Measurements from ENCODE around the gene RGS5. TPM values are rescaled to one million over a fixed set of nuclear protein-coding genes. Genes with fewer than 3 reads are reported as not detected.

The RGS5 gene
- total RNA-seq, 3 donors from 2014 or later = 1.1 to 3.3 (median 2.5) TPM

DNA sequence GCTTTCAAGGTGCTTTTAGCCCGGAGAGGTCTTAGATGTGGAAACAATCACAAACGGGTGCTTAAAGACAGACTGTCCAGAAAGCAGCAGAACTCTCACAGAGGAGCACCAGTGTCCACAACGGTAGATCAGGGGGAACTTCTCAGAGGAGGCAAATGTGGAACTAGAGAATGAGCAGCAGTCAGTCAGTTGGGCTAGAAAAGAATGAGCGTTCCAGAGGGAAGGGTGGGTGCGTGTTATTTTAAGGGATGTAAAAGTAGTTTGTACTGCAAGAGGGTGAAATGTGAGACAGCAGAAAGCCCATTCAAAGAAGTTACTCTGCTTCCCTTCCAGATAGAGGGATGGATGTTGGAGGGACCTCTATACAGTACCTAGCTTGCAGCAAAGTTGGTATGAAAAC lies 30.9 kb downstream of the RGS5 start:
- H3K4me3 Mint-ChIP-seq = no peak overlapping the region
- no peaks in the 10 kb centered on the region for H3K9me3 Mint-ChIP-seq
- H3K27me3 Mint-ChIP-seq (ENCODE audit: low read depth) = peaks cover 8% of the 10 kb centered on the region
- ATAC-seq = no peak
- H3K36me3 Mint-ChIP-seq (ENCODE audit: insufficient read depth) = no peaks in the 10 kb centered on the region
- H3K4me1 Mint-ChIP-seq (ENCODE audit: low read depth) = no peaks in the 10 kb centered on the region
- no peak for DNase-seq

DNA sequence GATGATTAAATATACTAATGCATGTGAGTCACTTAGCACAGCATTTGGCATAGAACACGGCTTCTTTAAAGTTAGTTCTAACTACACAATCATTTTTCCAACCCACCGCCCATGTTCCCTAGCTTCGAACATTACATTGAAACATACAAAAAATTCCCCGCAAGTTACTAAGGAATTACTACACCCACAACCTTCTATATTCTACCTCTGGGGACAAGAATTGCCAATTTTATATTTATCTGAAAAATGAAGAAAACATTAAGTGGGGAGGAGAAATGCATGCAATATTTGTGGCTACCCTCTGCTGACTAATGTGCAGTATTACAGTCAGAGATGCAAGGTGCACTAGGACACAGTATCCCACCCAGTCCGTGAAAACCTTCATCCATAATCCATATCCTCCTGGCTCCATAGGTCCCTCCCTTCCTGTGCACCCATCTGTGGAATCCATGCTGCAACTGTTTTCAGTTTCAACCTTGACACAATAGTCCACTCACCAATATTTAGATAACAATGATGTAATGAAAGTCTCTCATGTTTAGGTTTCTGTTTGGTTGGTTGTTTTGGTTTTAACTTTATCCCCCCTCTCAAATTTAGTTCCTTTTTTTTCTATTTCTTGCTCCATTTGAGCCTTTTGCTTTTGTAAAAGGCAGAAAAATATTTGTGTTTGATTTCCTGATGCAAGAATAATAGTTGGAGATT lies 31.6 kb downstream of the RGS5 start:
- Mint-ChIP-seq H3K27me3 (ENCODE audit: low read depth) (peaks cover 8% of the 10 kb centered on the region), H3K4me3 (no peak overlapping the region), H3K9me3 (no peaks in the 10 kb centered on the region), H3K36me3 (ENCODE audit: insufficient read depth) (no peaks in the 10 kb centered on the region), H3K4me1 (ENCODE audit: low read depth) (no peaks in the 10 kb centered on the region)
- ATAC-seq (no peak), DNase-seq (no peak)

DNA sequence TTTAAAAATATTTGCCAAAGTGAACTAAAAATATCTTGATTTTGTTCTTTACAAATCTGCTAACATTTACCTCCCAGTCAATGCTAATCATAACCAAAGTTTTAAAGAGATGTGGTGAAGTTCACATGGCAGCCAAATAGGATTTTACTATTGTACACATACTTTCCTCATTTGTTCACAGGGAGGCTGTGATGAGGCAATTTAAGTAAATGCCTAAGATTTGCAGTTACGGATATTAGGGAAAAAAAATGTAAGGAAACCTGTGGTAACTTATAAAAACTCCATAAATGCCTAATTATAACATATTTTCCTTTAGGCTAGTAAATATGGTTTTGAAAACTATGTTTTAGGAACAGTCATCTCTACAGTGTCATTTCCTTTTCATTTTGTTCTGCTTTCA lies 32.4 kb downstream of the RGS5 start:
- Mint-ChIP-seq H3K4me3 (no peak overlapping the region), H3K9me3 (no peaks in the 10 kb centered on the region), H3K4me1 (ENCODE audit: low read depth) (no peaks in the 10 kb centered on the region), H3K36me3 (ENCODE audit: insufficient read depth) (peaks cover under 1% of the 10 kb centered on the region), H3K27me3 (ENCODE audit: low read depth) (peaks cover 8% of the 10 kb centered on the region)
- ATAC-seq = no peak
- no peak for DNase-seq

DNA sequence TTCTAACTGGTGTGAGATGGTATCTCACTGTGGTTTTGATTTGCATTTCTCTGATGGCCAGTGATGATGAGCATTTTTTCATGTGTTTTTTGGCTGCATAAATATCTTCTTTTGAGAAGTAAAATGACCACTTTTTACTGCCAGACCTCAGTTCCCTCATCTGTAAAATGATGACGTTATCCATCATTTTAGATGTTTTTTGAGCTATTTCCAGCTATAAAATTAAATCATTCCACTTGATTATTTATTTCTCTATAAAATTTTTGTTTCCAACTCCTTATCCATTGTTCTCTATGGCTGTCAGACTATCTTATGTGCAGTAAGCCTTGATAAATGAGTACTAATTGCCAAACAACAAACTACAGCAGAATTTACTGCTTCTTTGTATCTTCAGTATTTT lies 33.2 kb downstream of the RGS5 start:
- Mint-ChIP-seq H3K9me3 (no peaks in the 10 kb centered on the region), H3K4me3 (no peak overlapping the region), H3K4me1 (ENCODE audit: low read depth) (no peaks in the 10 kb centered on the region), H3K27me3 (ENCODE audit: low read depth) (peaks cover 3% of the 10 kb centered on the region), H3K36me3 (ENCODE audit: insufficient read depth) (peaks cover 5% of the 10 kb centered on the region)
- no peak for DNase-seq
- ATAC-seq = no peak

DNA sequence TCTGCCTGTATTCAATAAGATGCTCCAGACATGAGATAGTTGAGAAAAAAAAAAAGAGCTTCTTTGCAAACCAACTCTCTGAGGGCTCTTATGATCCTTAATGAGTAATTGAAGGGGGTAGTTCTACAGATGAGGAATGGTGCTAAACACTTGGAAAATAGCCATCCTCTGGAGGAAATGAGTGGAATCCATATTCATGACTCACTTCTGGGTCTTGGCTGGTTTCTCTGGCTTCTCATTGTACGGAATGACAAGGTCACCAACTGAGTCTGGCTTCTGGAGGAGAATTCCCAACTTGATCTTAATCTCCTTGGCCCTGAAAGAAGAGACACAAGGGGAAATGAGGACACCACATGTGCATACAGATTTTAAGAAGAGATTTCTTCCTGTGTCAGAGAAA lies 34.7 kb downstream of the RGS5 start:
- Mint-ChIP-seq H3K4me1 (ENCODE audit: low read depth) (no peaks in the 10 kb centered on the region), H3K27me3 (ENCODE audit: low read depth) (peaks cover 3% of the 10 kb centered on the region), H3K4me3 (no peak overlapping the region), H3K36me3 (ENCODE audit: insufficient read depth) (peaks cover 5% of the 10 kb centered on the region), H3K9me3 (no peaks in the 10 kb centered on the region)
- no peak for DNase-seq
- ATAC-seq = no peak

DNA sequence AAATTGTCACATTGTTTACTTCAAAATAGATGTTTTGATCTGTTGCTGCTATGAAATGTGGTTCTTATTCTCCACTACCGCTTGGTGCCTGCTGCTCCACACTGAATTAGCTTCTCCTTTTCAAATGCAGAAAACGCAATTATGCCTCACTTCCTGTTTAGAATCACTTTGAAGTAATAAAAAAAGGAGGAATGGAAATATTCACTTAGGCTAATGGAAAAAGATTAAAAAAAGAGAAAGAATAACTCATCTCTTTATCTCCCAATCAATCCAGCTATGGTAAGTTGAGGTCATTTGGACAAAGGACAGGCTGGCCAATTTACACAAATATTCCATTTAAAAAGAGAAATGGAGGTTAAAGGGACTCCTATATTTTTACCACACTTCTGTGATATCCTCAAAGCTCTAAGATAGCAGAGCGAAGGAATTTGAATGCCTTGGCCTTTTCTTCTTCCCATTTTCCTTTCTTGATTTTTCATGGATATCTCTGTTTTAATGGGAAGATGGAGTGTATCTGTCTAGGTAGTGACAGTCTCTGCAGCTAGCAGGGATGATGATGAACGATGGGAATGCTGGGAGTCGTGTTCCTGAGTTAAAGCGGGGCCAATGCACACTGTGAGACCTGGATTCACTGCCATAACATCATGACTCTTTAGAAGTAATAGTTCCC lies 35.7 kb downstream of the RGS5 start:
- Mint-ChIP-seq H3K9me3 (no peaks in the 10 kb centered on the region), H3K4me1 (ENCODE audit: low read depth) (no peaks in the 10 kb centered on the region), H3K27me3 (ENCODE audit: low read depth) (peaks cover 3% of the 10 kb centered on the region), H3K36me3 (ENCODE audit: insufficient read depth) (peaks cover 5% of the 10 kb centered on the region), H3K4me3 (no peak overlapping the region)
- ATAC-seq (no peak), DNase-seq (no peak)

DNA sequence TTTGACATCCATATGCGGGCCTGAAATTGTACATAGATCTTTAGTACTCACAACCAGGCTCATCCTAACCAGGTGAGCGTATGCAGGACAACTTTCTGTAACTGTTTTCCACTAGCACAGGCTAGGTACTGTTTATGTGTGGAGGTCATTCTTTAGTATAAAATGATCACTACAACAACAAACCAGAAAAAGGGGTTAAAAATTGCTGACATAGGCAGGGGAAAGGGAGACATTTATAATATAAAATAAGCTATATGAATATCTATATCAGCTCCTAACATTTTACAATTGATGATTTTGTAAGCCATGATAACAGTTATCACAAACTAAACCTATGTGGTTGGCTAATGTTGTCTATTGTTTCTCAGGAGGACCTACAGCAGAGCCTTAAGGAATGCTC lies 37.6 kb downstream of the RGS5 start:
- no peaks in the 10 kb centered on the region for H3K9me3 Mint-ChIP-seq
- ATAC-seq (no peak), DNase-seq (no peak)
- no peaks in the 10 kb centered on the region for H3K4me1 Mint-ChIP-seq (ENCODE audit: low read depth)
- H3K4me3 Mint-ChIP-seq = no peak overlapping the region
- H3K36me3 Mint-ChIP-seq (ENCODE audit: insufficient read depth) = peaks cover 5% of the 10 kb centered on the region
- H3K27me3 Mint-ChIP-seq (ENCODE audit: low read depth) = no peaks in the 10 kb centered on the region

DNA sequence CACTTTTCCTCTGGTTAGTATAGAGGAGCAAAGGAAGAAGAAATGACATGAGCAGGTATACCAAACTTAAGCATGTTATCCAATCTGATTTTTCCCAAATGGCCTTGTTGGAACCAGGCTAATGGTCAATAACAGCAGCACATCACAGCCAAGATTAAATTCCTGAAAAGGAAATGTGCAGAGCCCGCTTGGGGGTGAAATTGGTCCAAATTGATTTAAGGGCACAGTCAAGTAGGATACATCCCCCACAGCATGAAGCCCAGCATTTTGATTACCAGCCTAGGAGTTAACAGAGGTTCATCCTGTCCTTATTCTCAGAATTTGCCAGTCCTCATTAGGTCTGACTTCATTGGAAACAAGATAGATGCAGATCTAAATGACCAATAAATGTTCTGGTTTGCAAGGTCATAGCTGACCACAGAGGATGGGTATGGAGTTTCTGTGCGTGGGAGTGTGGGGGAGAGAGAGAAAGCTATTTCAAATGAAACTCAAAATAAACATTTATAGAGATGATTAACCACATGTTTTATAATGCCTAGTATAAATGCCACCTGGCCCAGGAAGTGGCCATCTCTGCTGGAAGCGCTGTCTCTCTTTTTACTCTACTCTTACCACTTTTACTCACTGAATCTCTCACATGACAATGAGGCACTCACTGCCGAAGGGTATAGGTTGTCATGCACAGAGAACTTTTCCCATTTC lies 38.7 kb downstream of the RGS5 start:
- DNase-seq = no peak
- no peaks in the 10 kb centered on the region for H3K27me3 Mint-ChIP-seq (ENCODE audit: low read depth)
- no peak overlapping the region for H3K4me3 Mint-ChIP-seq

DNA sequence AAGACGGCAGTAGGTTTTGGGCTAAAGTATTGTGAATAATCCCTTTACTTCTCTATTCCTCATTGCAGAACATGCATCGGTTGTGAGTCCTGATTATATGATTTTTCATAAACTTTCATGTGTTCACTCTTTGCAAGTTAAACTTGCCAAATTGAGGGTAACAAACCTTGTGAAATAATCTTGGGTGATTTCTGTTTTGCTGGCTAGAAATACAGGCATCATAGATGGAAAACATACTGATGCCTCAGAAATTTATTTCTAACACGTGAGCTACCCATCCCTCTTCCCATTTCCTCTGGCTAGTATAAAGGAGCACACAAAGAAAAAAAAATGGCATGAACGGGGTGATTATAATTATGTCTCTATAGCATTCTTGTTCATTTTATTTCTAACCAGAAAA lies 39.6 kb downstream of the RGS5 start:
- Mint-ChIP-seq H3K4me1 (ENCODE audit: low read depth) (no peaks in the 10 kb centered on the region), H3K4me3 (no peak overlapping the region), H3K36me3 (ENCODE audit: insufficient read depth) (peaks cover 9% of the 10 kb centered on the region), H3K9me3 (peaks cover 4% of the 10 kb centered on the region), H3K27me3 (ENCODE audit: low read depth) (no peaks in the 10 kb centered on the region)
- no peak for DNase-seq
- no peak for ATAC-seq

More for the DNA sequence above, 38.7 kb downstream of the RGS5 start:
- Mint-ChIP-seq H3K36me3 (ENCODE audit: insufficient read depth) (peaks cover 6% of the 10 kb centered on the region), H3K4me1 (ENCODE audit: low read depth) (no peaks in the 10 kb centered on the region), H3K9me3 (no peaks in the 10 kb centered on the region)
- no peak for ATAC-seq

DNA sequence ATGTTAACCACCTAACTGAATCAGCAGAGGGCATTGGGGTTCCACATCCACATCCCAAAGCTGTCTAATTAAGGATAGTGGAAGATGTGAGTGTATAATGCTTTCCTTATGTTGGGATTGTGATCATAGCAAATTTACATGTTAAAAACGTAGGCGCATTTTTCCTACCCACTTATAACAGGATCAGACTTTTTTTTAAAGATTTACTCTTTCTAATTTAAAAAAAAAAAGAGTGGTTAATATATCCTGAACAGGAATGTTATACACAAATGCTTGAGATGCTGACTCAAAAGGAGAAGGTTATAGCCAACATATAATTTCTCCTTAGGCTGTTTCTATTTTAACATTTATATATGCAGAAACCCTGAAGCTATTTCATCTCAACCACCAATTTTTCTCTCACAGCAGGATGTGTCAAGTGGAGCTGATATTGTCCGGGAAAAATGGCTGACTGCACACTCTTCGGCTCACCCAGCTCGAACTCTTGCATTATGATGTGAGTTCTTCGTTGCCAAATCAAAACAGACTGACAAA lies 40.3 kb downstream of the RGS5 start:
- ATAC-seq (no peak), DNase-seq (no peak)
- no peaks in the 10 kb centered on the region for H3K27me3 Mint-ChIP-seq (ENCODE audit: low read depth)
- peaks cover 7% of the 10 kb centered on the region for H3K9me3 Mint-ChIP-seq
- peaks cover 11% of the 10 kb centered on the region for H3K36me3 Mint-ChIP-seq (ENCODE audit: insufficient read depth)
- H3K4me1 Mint-ChIP-seq (ENCODE audit: low read depth) = no peaks in the 10 kb centered on the region
- no peak overlapping the region for H3K4me3 Mint-ChIP-seq

DNA sequence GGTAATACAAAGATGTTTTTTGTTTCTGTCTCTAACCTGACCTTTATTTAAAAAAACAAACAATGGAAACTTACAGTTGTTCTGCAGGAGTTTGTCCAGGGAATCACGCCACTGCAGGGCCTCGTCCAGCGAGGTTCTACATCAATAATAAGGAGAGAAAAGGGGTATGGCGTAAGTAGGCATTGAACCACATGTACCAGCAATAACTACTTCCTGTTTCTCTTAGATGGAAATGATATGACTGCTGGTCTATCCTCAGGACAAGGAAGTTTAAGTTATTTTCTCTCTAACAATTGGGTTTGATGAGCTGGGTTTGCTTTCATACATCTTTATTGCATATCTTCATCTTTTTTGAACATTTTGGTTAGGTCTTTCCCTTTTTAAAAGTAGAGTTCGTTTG lies 40.9 kb downstream of the RGS5 start:
- no peak for DNase-seq
- Mint-ChIP-seq H3K36me3 (ENCODE audit: insufficient read depth) (peaks cover 11% of the 10 kb centered on the region), H3K4me1 (ENCODE audit: low read depth) (no peaks in the 10 kb centered on the region), H3K4me3 (no peak overlapping the region), H3K9me3 (peaks cover 7% of the 10 kb centered on the region), H3K27me3 (ENCODE audit: low read depth) (no peaks in the 10 kb centered on the region)
- ATAC-seq = no peak

DNA sequence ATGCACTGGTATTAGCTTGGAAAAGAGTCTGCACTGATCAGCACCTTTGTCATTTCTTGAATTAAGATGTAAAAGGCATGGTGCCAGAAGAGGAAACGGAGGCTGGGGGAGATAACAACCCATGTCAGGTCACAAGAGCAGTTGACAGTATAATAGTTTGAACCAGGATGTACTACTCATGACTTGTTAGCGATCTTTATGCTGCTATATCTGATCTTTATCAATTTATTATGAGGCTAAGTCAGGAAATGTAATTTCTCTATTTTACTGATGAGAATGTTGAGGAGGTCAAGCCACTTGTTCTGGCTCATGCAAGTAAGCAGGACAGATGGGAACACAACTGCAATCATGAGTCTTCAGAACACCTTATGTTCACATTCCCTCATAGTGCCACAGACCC lies 41.4 kb downstream of the RGS5 start:
- ATAC-seq (no peak), DNase-seq (no peak)
- peaks cover 7% of the 10 kb centered on the region for H3K9me3 Mint-ChIP-seq
- no peaks in the 10 kb centered on the region for H3K4me1 Mint-ChIP-seq (ENCODE audit: low read depth)
- no peaks in the 10 kb centered on the region for H3K27me3 Mint-ChIP-seq (ENCODE audit: low read depth)
- no peak overlapping the region for H3K4me3 Mint-ChIP-seq
- peaks cover 11% of the 10 kb centered on the region for H3K36me3 Mint-ChIP-seq (ENCODE audit: insufficient read depth)

DNA sequence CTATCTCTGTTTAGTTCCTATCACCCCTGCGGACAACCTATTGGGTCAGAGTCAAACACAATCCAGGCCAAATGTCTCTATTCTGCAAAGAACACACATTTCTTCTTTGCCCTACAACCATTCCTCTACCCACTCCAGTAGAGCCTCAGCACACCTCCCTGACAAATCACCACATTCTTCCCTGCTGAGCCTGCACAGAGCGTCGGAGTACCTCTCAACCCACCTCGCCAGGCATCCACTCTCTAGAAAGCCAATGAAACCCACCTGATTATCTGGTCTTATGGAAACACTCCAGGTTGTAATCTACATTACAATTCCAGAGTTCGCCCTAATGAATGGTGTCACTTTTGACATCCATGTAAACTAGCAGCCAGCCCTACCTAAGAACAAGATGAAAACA lies 47.1 kb downstream of the RGS5 start:
- Mint-ChIP-seq H3K9me3 (peaks cover 7% of the 10 kb centered on the region), H3K4me3 (no peak overlapping the region), H3K4me1 (ENCODE audit: low read depth) (no peaks in the 10 kb centered on the region), H3K27me3 (ENCODE audit: low read depth) (no peaks in the 10 kb centered on the region), H3K36me3 (ENCODE audit: insufficient read depth) (peaks cover 7% of the 10 kb centered on the region)
- DNase-seq = no peak
- ATAC-seq = no peak

DNA sequence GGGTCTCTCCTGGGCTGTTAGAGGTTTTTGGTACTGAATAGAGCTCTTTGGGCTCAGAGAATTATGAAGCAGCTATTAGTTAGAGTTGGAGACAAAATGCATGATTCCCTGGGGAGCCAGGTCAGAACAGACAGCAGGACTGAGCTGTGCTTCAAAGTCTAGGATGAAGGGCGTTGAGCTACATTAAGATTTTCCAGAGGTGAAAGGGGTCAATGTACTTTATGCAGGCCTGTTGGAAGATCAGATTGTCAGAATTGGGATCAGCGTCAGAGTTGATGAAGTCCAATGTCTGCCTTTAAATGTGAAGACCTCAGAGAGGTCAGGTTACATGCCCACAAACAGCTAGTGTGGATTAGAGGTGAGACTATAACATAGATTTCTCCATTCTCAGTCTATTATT lies 53.8 kb downstream of the RGS5 start:
- ATAC-seq (no peak), DNase-seq (no peak)
- no peaks in the 10 kb centered on the region for H3K9me3 Mint-ChIP-seq
- H3K4me1 Mint-ChIP-seq (ENCODE audit: low read depth) = no peaks in the 10 kb centered on the region
- no peak overlapping the region for H3K4me3 Mint-ChIP-seq
- peaks cover 2% of the 10 kb centered on the region for H3K27me3 Mint-ChIP-seq (ENCODE audit: low read depth)
- no peaks in the 10 kb centered on the region for H3K36me3 Mint-ChIP-seq (ENCODE audit: insufficient read depth)

DNA sequence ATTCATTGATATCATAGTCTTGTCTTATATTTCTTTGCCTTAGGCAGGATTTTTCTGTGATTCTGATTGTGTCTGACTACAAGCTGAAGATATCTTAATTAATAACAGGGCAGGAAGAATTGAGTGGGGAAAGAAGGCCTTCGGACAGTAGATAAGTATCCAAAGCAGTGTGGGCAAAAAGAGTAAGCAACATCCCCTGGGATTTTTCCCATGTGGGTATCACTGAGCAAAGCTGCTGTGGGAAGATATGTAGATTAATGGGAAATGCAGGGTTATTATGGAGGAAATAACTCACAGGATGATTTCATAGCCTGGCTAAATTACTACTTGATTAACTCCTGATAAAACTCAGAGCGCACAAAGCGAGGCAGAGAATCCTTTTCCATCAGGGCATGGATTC lies 55.7 kb downstream of the RGS5 start:
- peaks cover 2% of the 10 kb centered on the region for H3K27me3 Mint-ChIP-seq (ENCODE audit: low read depth)
- no peaks in the 10 kb centered on the region for H3K4me1 Mint-ChIP-seq (ENCODE audit: low read depth)
- no peak overlapping the region for H3K4me3 Mint-ChIP-seq
- no peaks in the 10 kb centered on the region for H3K9me3 Mint-ChIP-seq
- DNase-seq (no peak), ATAC-seq (no peak)
- H3K36me3 Mint-ChIP-seq (ENCODE audit: insufficient read depth) = no peaks in the 10 kb centered on the region
